ENCODE results near the gene KIF1B.

The KIF1B gene

GRCh38 chr1:10337436-10337835, 127.1 kb downstream of the KIF1B start:
- no peak for DNase-seq

GRCh38 chr1:10338047-10338446, 127.7 kb downstream of the KIF1B start:
- DNase-seq, result peak; percentile 25

- DNase-seq, result no peak
Observed at GRCh38 chr1:10338611-10339010, 128.2 kb downstream of the KIF1B start.

DNA sequence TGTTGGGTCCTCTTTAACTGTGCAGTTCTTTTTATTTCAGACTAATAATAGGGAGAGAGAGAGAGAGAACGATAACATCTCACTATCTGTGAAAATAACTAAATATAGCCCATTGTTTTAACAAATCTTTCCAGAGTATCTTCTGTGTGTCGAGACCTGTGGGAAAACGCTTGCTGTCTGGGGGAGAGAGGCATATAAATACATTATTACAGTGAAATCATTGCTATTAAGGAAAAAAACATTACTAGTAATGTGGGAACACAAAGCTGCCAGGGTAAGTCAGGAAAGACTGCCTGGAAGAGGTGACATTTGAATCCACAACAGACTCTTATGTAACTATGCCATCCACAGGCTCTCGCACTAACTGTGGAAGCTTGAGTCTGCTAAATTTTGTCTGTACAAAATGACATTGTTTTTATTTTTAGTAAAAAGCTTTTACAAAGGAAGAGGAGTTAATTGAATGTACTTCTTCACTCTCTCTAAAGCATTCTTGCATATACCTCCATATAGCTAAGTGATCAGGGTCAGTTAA, 128.7 kb downstream of the KIF1B start:
- no peak for DNase-seq

DNA sequence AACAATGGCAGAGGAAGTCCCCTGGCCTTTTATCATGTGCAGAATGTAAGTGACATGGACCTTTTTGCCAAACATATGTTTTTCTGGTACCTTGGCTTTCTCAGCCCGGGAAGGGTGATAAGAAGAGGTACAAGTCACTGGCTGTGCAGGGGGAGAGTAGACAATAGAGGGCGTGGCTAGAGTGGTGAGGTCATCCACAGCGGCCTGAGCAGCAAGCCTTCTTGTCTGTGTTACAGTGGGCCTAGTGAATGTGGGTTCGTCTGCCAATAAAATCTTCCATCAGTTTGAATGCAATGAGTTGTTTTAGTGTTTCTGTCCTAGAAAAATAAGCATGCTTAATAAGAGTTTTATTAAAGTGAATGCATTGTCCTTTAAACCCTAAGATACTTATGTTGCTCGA, 129.4 kb downstream of the KIF1B start:
- peak; percentile 35 for DNase-seq

DNA sequence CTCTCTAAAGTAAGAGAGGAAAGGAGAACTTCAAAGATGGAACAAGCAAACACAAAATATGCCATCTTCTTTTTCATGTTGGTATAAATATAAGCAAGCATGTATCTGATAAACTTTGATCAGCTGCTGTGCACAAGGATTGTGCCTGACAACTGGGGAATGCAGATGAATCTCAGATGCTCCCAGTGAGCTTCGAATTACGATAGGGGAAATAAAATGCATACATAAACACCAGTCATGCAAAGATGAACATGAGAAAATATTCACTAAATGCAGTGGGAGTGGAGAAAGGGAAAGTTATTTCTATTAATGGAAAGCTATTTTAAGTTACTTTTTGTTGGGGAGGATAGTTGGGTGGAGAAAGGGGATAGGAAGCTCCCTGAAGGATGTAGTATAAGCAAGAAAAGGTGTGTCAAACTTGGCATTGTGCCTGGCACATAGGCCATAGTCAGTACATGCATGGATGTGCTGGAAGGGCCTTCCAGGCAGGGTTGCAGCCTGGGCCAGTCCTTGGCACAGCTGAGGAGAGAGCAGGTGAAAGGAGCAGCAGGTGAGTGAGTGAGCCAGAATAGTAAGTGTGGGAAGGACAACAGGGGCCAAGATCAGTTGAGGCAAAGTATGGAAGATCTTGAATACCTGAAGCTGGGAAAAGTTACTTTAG, 130.7 kb downstream of the KIF1B start:
- peak; percentile 5 for DNase-seq

DNA sequence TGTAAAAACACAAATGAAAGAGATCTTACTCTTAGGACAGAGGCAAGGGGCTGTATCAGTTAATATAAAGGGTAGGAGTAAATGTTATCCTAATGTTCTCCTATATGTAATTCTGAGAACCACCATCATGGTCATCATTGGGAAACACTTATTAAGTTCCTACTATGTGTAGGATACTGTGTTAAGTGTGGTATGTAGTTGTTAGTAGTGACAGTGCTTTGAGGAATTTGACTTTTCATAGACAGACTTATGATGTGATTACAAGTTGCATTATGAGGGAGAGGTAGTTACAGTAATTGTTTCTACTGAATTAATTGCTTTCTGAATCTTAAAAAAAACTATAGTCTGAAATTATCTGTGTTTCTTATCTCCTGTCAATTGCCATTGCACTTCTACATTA, 136.7 kb downstream of the KIF1B start:
- no peak for DNase-seq

- DNase-seq, result no peak
Observed at GRCh38 chr1:10353282-10353681, 142.9 kb downstream of the KIF1B start.

DNA sequence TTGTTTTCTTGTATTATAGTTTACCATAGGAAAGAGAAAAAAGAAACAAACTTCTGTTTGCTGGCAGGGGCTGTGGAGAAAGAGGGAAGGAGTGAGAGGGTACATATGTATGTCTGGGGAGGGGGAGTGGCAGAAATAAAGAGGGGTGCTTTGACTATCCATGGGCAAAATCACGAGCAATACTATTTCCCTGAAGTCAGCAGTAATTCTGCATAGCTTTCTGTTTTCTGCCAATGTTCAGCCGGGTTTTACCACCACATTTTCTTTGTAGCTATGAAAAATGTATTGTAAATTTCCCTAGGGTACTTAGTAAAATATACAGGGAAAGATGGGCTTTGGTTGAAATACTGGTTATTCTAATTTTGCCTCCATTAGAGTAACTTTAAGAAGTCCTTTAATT, 143.3 kb downstream of the KIF1B start:
- DNase-seq, result no peak

GRCh38 chr1:10360045-10360444, 149.7 kb downstream of the KIF1B start:
- no peak for DNase-seq

GRCh38 chr1:10361515-10361914, 151.1 kb downstream of the KIF1B start:
- DNase-seq, result no peak

- no peak for DNase-seq
Observed at GRCh38 chr1:10368194-10368593, 157.8 kb downstream of the KIF1B start.

- no peak for DNase-seq
Observed at GRCh38 chr1:10374442-10374860, 164.1 kb downstream of the KIF1B start.

GRCh38 chr1:10377365-10378029, 167.1 kb downstream of the KIF1B start:
- peak; percentile 28 for DNase-seq

- no peak for DNase-seq
Observed at GRCh38 chr1:10378081-10378841, 167.9 kb downstream of the KIF1B start.

DNA sequence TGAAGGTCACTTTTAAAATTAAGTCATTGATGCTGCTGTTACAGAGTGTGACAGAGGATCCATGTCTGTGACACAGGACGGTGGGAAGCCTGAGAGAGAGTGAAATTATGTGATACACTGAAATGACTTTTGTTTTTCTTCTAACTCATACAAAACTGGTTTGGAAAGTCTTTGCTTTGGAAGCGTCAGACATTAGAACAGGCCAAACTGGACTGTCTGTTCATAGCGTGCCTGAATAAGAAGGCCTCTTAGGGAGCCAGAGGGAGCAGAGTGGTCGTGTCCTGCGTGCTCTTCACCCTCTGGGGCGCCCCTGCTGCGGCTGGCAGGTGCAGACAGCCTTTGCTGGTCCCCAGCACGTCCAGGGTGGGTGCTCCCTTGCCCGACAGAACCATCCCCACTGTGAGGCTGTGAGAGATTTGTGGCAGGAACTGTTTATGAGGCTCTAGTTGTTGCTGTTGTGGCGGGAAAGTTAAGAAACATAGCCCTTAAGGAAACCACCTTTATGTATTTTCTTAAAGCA, 168.8 kb downstream of the KIF1B start:
- no peak for DNase-seq

DNA sequence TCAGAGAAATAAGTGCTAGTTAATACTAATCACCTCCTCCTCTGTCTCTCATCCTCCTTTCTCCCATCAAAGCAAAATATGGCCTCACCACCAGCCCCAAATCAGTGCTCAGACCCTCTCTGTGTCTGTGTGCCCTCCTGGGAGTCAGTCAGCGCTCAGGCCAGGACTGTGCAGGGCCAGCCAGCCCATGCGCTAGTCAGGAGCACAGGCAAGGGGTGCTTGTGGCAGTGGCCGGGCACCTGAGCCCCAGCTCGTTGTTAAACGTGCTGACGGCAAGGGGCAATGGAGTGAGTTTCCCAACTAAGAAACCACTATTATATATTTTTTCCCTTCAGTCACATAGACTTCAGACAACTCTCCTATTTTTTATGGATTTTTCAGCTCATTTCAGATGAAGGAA, 169.3 kb downstream of the KIF1B start:
- no peak for DNase-seq

GRCh38 chr1:10380594-10381275, 170.4 kb downstream of the KIF1B start:
- DNase-seq, result no peak

DNA sequence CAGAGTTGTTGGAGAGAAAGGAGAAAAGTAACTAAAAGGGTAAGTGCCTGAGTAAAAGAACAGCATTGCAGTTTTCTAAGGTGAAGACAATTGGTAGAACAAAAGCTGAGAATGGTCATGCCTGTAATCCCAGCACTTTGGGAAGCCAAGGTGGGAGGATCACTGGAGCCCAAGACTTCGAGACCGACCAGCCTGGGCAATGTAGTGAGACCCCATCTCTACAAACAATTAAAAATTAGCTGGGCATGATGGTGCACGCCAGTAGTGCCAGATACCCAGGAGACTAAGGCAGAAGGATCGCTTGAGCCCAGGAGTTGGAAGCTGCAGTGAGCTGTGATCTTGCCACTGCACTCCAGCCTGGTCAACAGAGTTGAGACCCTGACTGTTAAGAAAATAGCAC, 173.3 kb downstream of the KIF1B start:
- no peak for DNase-seq

DNA sequence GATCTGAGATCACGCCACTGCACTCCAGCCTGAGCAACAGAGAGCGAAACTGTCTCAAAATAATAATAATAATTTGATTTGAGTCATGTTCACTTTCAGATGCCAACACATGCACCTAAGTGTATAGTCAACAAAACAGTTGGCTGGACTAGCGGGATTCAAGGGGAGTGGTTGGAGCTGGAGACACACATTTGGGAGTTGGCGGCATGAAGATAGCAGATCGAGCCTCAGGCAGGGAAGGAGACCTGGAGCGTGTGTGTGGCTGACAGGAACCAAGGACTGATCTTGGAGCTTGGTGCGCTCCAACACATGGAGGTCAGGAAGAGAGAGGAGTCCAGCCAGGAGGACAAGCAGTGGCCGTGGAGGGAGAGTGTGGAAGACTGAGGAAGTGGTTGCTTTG, 173.8 kb downstream of the KIF1B start:
- DNase-seq, result no peak

DNA sequence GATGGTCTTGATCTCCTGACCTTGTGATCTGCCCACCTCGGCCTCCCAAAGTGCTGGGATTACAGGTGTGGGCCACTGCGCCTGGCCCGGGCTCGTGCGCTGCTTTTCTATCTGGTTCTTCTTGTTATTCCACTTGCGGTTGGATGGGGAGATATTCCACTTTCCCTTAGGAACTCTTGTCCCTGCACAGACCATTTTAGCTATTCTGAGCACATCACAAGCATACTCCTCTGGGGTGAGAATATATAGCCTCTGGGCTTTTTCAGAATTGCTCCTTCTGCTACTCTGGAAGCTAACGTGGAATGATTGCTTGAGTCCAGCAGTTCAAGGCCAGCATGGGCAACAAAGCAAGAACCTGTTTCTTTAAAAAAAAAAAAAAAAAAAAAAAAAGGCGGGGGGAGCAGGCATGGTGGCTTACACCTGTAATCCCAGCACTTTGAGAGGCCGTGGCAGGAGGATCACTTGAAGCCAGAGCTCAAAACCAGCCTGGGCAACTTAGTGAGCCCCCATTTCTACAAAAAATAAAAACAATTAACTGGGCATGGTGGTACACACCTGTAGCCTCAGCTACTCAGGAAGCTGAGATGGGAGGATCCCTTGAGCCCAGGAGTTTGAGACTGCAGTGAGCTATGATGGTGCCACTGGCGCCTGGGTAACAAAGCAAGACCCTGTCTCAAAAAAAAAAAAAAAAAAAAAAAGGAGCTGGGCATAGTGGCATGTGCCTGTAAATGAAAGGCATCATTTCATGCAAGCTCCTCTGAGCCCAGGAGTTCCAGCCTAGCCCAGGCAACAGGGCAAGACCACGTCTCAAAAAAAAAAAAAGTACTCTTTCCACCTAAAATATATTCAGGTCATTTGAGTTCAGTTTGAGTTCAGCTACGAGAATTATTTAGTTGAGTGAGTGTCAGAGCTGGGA, 176.6 kb downstream of the KIF1B start:
- no peak for DNase-seq
